22Rv1 (cell line): ENCODE measurements around the gene TGM6.

ENCODE experiments used
- H3K27ac ChIP-seq: fragments of 450-650 bp; 2 replicates; pipeline ENCODE4 v1.5.1; 2017
- CTCF ChIP-seq: fragments of 450-650 bp; IDR thresholded peaks from 2 replicates; pipeline ENCODE4 v1.5.1; 2017; ENCODE audit warnings: mild to moderate bottlenecking
- ZFX ChIP-seq: fragments of 450-650 bp; IDR thresholded peaks from 2 replicates; pipeline ENCODE4 v1.6.1; 2017; ENCODE audit warnings: antibody characterized with exemption, borderline replicate concordance

Gene TGM6

GRCh38 chr20:2480381-2480780 is 99.7 kb downstream of the TGM6 start:
- TF ChIP-seq ZFX (no peak), CTCF (no peak)
- H3K27ac ChIP-seq, result no peak overlapping the region
